ENCODE results near the gene RPN2.

RPN2 gene

GRCh38 chr20:37259031-37259430 is 79.9 kb downstream of the RPN2 start:
- no peaks in the 10 kb centered on the region for H3K36me3 ChIP-seq
- H3K4me1 ChIP-seq, result 0 out of 2 replicates have a peak, but pooled peaks cover 5% of the 10 kb centered on the region
- H3K27me3 ChIP-seq, result no peaks in the 10 kb centered on the region
- DNase-seq, result no peak
- no peak overlapping the region for H3K4me3 ChIP-seq (ENCODE audit: low read depth, low read length)
- no peak for TF ChIP-seq CTCF (IDR thresholded peaks at IDR 0.05; ENCODE audit: low read depth, low read length)
- H3K9me3 ChIP-seq, result no peaks in the 10 kb centered on the region

- no peak overlapping the region for H3K4me3 ChIP-seq (ENCODE audit: low read depth, low read length)
- H3K9me3 ChIP-seq, result no peaks in the 10 kb centered on the region
- H3K4me1 ChIP-seq, result 0 out of 2 replicates have a peak, but pooled peaks cover 5% of the 10 kb centered on the region
- DNase-seq, result no peak
- no peak for TF ChIP-seq CTCF (IDR thresholded peaks at IDR 0.05; ENCODE audit: low read depth, low read length)
- H3K27me3 ChIP-seq, result no peaks in the 10 kb centered on the region
- no peaks in the 10 kb centered on the region for H3K36me3 ChIP-seq
These were observed 80.7 kb downstream of the RPN2 start for GRCh38 chr20:37259865-37260264.

- Histone ChIP-seq H3K9me3 (no peaks in the 10 kb centered on the region), H3K36me3 (no peaks in the 10 kb centered on the region), H3K27me3 (no peaks in the 10 kb centered on the region), H3K4me3 (ENCODE audit: low read depth, low read length) (no peak overlapping the region), H3K4me1 (0 out of 2 replicates have a peak, but pooled peaks cover 5% of the 10 kb centered on the region)
- DNase-seq, result no peak
- TF ChIP-seq CTCF (IDR thresholded peaks at IDR 0.05; ENCODE audit: low read depth, low read length), result no peak
These were observed 81.8 kb downstream of the RPN2 start for GRCh38 chr20:37260923-37261322.

GRCh38 chr20:37261714-37262113 is 82.6 kb downstream of the RPN2 start, which contains the start of gene GHRH:
GHRH (minus strand) TSS chr20:37261814; CDS start chr20:37256889, 4,925 bp downstream.
- no peaks in the 10 kb centered on the region for H3K27me3 ChIP-seq
- H3K4me1 ChIP-seq, result 0 out of 2 replicates have a peak, but pooled peaks cover 5% of the 10 kb centered on the region
- TF ChIP-seq CTCF (IDR thresholded peaks at IDR 0.05; ENCODE audit: low read depth, low read length), result no peak
- H3K4me3 ChIP-seq (ENCODE audit: low read depth, low read length), result no peak within 1 kb of the TSS
- no peaks in the 10 kb centered on the region for H3K9me3 ChIP-seq
- DNase-seq, result no peak
- H3K36me3 ChIP-seq, result no peaks in the 10 kb centered on the region

- Histone ChIP-seq H3K9me3 (no peaks in the 10 kb centered on the region), H3K4me1 (0 out of 2 replicates have a peak, but pooled peaks cover 5% of the 10 kb centered on the region), H3K36me3 (no peaks in the 10 kb centered on the region), H3K4me3 (ENCODE audit: low read depth, low read length) (no peak overlapping the region), H3K27me3 (no peaks in the 10 kb centered on the region)
- no peak for TF ChIP-seq CTCF (IDR thresholded peaks at IDR 0.05; ENCODE audit: low read depth, low read length)
- DNase-seq, result no peak
These were observed 83.4 kb downstream of the RPN2 start for GRCh38 chr20:37262505-37262904.

DNA sequence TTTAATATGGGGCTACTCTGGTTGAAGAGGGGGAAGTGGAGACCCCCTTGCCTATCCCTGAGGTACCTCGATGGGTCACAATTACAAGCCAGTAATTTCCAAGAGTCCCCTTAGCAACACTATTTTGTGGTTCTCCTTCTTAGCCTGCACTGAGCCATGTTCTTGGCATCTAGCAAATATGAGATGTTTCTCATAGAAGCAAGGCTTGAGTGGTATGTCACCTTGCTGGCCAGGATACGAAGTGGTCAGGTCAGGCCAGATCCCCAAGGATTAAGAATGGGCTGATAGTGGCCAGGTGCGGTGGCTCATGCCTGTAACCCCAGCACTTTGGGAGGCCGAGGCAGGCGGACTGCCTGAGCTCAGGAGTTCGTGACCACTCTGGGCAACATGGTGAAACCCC is 84.6 kb downstream of the RPN2 start:
- H3K4me1 ChIP-seq, result no peaks in the 10 kb centered on the region
- no peaks in the 10 kb centered on the region for H3K36me3 ChIP-seq
- H3K27me3 ChIP-seq, result no peaks in the 10 kb centered on the region
- no peaks in the 10 kb centered on the region for H3K9me3 ChIP-seq
- no peak for DNase-seq
- TF ChIP-seq CTCF (IDR thresholded peaks at IDR 0.05; ENCODE audit: low read depth, low read length), result no peak
- H3K4me3 ChIP-seq (ENCODE audit: low read depth, low read length), result no peak overlapping the region
